WTC11 (cell line): ENCODE data around the gene PCNA. TPM values are rescaled to one million over a fixed set of nuclear protein-coding genes. Genes with fewer than 3 reads are reported as not detected.

ENCODE experiments used
- ATAC-seq: fragments of 200-7000 bp; cut with Tn5 transposase; 2 replicates; pipeline ENCODE4 v1.10.0; 2021; ENCODE audit warnings: mild to moderate bottlenecking, moderate library complexity
- CTCF ChIA-PET: fragments of 300-600 bp; sonication (Branson Sonifier 250); formaldehyde crosslinking; loops from one replicate; lab custom pipeline; 2021; ENCODE audit warnings: antibody characterized with exemption; lab: Charles Lee
- POLR2A ChIA-PET: fragments of 350-600 bp; sonication (Branson Sonifier 250); formaldehyde crosslinking; loops from one replicate; lab custom pipeline; 2021; ENCODE audit warnings: antibody characterized with exemption; lab: Charles Lee
- DNase-seq: peaks from one replicate; pipeline ENCODE4 v3.0.0; 2021; ENCODE audit warnings: low spot score
- H3K27ac Mint-ChIP-seq: 2 replicates; pipeline ENCODE4 v1.8.0; 2021; ENCODE audit warnings: mixed read lengths
- H3K27me3 Mint-ChIP-seq: 2 replicates; pipeline ENCODE4 v1.8.0; 2021; ENCODE audit warnings: low read depth, mild to moderate bottlenecking, moderate library complexity, mixed read lengths
- H3K36me3 Mint-ChIP-seq: 2 replicates; pipeline ENCODE4 v1.8.0; 2021; ENCODE audit warnings: mixed read lengths
- H3K4me1 Mint-ChIP-seq: 2 replicates; pipeline ENCODE4 v1.8.0; 2022; ENCODE audit warnings: mixed read lengths
- H3K4me3 Mint-ChIP-seq: 2 replicates; pipeline ENCODE4 v1.8.0; 2021; ENCODE audit warnings: mild to moderate bottlenecking, moderate library complexity, mixed read lengths
- H3K9me3 Mint-ChIP-seq: 2 replicates; pipeline ENCODE4 v1.8.0; 2021; ENCODE audit warnings: mixed read lengths
- ATF1 ChIP-seq: sonication (generic); formaldehyde crosslinking; IDR thresholded peaks from 2 replicates; pipeline ENCODE4 v1.8.1; 2023; ENCODE audit warnings: mild to moderate bottlenecking, moderate library complexity, missing genetic modification reagents
- CBFB ChIP-seq: sonication (generic); formaldehyde crosslinking; IDR thresholded peaks from 2 replicates; pipeline ENCODE4 v1.8.1; 2022; ENCODE audit warnings: mild to moderate bottlenecking, low read depth, missing genetic modification reagents
- CREM ChIP-seq: sonication (generic); formaldehyde crosslinking; IDR thresholded peaks from 2 replicates; pipeline ENCODE4 v1.8.1; 2022; ENCODE audit warnings: mild to moderate bottlenecking, missing genetic modification reagents, moderate library complexity
- EMX1 ChIP-seq: fragments of 250-450 bp; sonication (Bioruptor Pico); IDR thresholded peaks from 2 replicates; pipeline ENCODE4 v1.8.0; 2021; ENCODE audit warnings: mild to moderate bottlenecking
- GABPB1 ChIP-seq: sonication (generic); formaldehyde crosslinking; IDR thresholded peaks from 2 replicates; pipeline ENCODE4 v1.8.1; 2023; ENCODE audit warnings: mild to moderate bottlenecking, missing genetic modification reagents
- KAT7 ChIP-seq: sonication (generic); formaldehyde crosslinking; IDR thresholded peaks from 2 replicates; pipeline ENCODE4 v1.8.1; 2023; ENCODE audit warnings: missing genetic modification reagents, mild to moderate bottlenecking, borderline replicate concordance
- NR3C1 ChIP-seq: sonication (generic); formaldehyde crosslinking; conservative IDR thresholded peaks from 2 replicates; pipeline ENCODE4 v1.8.1; 2023; ENCODE audit warnings: low read depth, mild to moderate bottlenecking, missing genetic modification reagents
- PRRX2 ChIP-seq: fragments of 250-450 bp; sonication (Bioruptor Pico); IDR thresholded peaks from 2 replicates; pipeline ENCODE4 v1.8.0; 2021; ENCODE audit warnings: mild to moderate bottlenecking
- SMAD4 ChIP-seq: sonication (generic); formaldehyde crosslinking; IDR thresholded peaks from 2 replicates; pipeline ENCODE4 v1.8.0; 2022; ENCODE audit warnings: mild to moderate bottlenecking, missing genetic modification reagents
- ZNF138 ChIP-seq: sonication (generic); formaldehyde crosslinking; conservative IDR thresholded peaks from 2 replicates; pipeline ENCODE4 v1.8.1; 2022; ENCODE audit warnings: mild to moderate bottlenecking, moderate library complexity, missing genetic modification reagents
- ZNF219 ChIP-seq: sonication (generic); formaldehyde crosslinking; IDR thresholded peaks from 2 replicates; pipeline ENCODE4 v1.8.0; 2023; ENCODE audit warnings: missing genetic modification reagents, mild to moderate bottlenecking, borderline replicate concordance
- ZNF416 ChIP-seq: fragments of 250-450 bp; sonication (Bioruptor Pico); IDR thresholded peaks from 2 replicates; pipeline ENCODE4 v1.9.0; 2021; ENCODE audit warnings: mild to moderate bottlenecking, inconsistent platforms
- ZNF423 ChIP-seq: fragments of 250-450 bp; sonication (Bioruptor Pico); IDR thresholded peaks from 2 replicates; pipeline ENCODE4 v2.1.2; 2022; ENCODE audit warnings: mild to moderate bottlenecking, moderate library complexity
- total RNA-seq: library from RNA; stranded (reverse); gene quantifications from 3 replicates; pipeline ENCODE4 v1.2.3, GENCODE V29; 2021
- TF ChIP-seq, protein P1 (sequence below): fragments of 200-600 bp; IDR thresholded peaks from 2 replicates; pipeline ENCODE4 v1.8.0; 2022; ENCODE audit warnings: antibody characterized with exemption
- TF ChIP-seq, protein P2 (sequence below): sonication (generic); formaldehyde crosslinking; IDR thresholded peaks from 2 replicates; pipeline ENCODE4 v1.8.0; 2023; ENCODE audit warnings: missing genetic modification reagents, mild to moderate bottlenecking, borderline replicate concordance
- TF ChIP-seq, protein P3 (sequence below): sonication (generic); formaldehyde crosslinking; conservative IDR thresholded peaks from 2 replicates; pipeline ENCODE4 v1.8.1; 2022; ENCODE audit warnings: mild to moderate bottlenecking, missing genetic modification reagents
- TF ChIP-seq, protein P4 (sequence below): sonication (generic); formaldehyde crosslinking; IDR thresholded peaks from 2 replicates; pipeline ENCODE4 v1.8.1; 2023; ENCODE audit warnings: mild to moderate bottlenecking, missing genetic modification reagents, borderline replicate concordance
- TF ChIP-seq, protein P5 (sequence below): sonication (generic); formaldehyde crosslinking; IDR thresholded peaks from 2 replicates; pipeline ENCODE4 v1.8.0; 2022; ENCODE audit warnings: mild to moderate bottlenecking, missing genetic modification reagents
- TF ChIP-seq, protein P6 (sequence below): sonication (generic); formaldehyde crosslinking; IDR thresholded peaks from 2 replicates; pipeline ENCODE4 v1.8.1; 2023; ENCODE audit warnings: mild to moderate bottlenecking, missing genetic modification reagents

PCNA gene
- total RNA-seq, 1 experiment from 2014 or later: 262 TPM

DNA sequence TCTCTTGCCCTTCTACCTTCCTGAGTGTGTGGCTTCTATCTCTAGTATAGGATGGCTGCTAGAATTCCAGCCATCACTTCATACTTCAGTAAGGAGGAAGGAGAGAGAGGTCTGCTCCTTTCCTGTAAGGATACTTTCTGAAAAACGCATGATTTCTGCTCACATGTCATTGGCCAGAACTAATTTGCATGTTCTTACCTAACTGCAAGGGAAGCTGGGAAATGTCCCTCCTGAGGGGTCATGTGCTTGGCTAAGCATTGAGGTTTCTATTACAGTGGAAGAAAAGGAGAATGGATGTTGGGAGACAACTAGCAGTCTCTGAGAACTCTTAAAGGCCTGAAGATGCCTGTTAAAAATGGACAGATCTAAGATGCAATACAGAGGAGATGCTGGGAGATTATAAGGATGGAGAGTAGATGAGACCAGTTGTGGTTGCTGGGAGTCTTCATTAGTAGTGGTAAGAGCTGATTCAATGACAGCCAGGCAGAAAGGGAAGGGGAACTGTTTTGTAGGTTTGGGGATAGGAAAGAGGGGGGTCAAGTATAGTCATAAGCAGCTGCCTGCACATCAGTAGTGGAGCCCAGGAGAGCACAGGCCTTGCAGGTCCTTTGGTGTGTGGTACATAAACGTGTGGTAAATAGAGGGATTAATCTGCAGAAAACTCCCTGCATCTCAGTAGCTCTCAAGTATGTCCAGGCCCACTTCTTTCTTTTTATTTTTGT lies 27.3 kb upstream of the PCNA start (continued):
- TF ChIP-seq, protein P1, sequence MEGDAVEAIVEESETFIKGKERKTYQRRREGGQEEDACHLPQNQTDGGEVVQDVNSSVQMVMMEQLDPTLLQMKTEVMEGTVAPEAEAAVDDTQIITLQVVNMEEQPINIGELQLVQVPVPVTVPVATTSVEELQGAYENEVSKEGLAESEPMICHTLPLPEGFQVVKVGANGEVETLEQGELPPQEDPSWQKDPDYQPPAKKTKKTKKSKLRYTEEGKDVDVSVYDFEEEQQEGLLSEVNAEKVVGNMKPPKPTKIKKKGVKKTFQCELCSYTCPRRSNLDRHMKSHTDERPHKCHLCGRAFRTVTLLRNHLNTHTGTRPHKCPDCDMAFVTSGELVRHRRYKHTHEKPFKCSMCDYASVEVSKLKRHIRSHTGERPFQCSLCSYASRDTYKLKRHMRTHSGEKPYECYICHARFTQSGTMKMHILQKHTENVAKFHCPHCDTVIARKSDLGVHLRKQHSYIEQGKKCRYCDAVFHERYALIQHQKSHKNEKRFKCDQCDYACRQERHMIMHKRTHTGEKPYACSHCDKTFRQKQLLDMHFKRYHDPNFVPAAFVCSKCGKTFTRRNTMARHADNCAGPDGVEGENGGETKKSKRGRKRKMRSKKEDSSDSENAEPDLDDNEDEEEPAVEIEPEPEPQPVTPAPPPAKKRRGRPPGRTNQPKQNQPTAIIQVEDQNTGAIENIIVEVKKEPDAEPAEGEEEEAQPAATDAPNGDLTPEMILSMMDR: no peak
- TF ChIP-seq ZNF416 (no peak), CREM (CRISPR knock-in tag) (no peak), PRRX2 (CRISPR knock-in tag) (no peak), SMAD4 (CRISPR knock-in tag) (no peak), CBFB (CRISPR knock-in tag) (no peak), ZNF138 (CRISPR knock-in tag) (no peak), NR3C1 (no peak), ZNF423 (no peak)
- TF ChIP-seq, protein P2, sequence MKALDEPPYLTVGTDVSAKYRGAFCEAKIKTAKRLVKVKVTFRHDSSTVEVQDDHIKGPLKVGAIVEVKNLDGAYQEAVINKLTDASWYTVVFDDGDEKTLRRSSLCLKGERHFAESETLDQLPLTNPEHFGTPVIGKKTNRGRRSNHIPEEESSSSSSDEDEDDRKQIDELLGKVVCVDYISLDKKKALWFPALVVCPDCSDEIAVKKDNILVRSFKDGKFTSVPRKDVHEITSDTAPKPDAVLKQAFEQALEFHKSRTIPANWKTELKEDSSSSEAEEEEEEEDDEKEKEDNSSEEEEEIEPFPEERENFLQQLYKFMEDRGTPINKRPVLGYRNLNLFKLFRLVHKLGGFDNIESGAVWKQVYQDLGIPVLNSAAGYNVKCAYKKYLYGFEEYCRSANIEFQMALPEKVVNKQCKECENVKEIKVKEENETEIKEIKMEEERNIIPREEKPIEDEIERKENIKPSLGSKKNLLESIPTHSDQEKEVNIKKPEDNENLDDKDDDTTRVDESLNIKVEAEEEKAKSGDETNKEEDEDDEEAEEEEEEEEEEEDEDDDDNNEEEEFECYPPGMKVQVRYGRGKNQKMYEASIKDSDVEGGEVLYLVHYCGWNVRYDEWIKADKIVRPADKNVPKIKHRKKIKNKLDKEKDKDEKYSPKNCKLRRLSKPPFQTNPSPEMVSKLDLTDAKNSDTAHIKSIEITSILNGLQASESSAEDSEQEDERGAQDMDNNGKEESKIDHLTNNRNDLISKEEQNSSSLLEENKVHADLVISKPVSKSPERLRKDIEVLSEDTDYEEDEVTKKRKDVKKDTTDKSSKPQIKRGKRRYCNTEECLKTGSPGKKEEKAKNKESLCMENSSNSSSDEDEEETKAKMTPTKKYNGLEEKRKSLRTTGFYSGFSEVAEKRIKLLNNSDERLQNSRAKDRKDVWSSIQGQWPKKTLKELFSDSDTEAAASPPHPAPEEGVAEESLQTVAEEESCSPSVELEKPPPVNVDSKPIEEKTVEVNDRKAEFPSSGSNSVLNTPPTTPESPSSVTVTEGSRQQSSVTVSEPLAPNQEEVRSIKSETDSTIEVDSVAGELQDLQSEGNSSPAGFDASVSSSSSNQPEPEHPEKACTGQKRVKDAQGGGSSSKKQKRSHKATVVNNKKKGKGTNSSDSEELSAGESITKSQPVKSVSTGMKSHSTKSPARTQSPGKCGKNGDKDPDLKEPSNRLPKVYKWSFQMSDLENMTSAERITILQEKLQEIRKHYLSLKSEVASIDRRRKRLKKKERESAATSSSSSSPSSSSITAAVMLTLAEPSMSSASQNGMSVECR: no peak
- TF ChIP-seq, protein P3, sequence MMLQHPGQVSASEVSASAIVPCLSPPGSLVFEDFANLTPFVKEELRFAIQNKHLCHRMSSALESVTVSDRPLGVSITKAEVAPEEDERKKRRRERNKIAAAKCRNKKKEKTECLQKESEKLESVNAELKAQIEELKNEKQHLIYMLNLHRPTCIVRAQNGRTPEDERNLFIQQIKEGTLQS: no peak
- TF ChIP-seq, protein P4, sequence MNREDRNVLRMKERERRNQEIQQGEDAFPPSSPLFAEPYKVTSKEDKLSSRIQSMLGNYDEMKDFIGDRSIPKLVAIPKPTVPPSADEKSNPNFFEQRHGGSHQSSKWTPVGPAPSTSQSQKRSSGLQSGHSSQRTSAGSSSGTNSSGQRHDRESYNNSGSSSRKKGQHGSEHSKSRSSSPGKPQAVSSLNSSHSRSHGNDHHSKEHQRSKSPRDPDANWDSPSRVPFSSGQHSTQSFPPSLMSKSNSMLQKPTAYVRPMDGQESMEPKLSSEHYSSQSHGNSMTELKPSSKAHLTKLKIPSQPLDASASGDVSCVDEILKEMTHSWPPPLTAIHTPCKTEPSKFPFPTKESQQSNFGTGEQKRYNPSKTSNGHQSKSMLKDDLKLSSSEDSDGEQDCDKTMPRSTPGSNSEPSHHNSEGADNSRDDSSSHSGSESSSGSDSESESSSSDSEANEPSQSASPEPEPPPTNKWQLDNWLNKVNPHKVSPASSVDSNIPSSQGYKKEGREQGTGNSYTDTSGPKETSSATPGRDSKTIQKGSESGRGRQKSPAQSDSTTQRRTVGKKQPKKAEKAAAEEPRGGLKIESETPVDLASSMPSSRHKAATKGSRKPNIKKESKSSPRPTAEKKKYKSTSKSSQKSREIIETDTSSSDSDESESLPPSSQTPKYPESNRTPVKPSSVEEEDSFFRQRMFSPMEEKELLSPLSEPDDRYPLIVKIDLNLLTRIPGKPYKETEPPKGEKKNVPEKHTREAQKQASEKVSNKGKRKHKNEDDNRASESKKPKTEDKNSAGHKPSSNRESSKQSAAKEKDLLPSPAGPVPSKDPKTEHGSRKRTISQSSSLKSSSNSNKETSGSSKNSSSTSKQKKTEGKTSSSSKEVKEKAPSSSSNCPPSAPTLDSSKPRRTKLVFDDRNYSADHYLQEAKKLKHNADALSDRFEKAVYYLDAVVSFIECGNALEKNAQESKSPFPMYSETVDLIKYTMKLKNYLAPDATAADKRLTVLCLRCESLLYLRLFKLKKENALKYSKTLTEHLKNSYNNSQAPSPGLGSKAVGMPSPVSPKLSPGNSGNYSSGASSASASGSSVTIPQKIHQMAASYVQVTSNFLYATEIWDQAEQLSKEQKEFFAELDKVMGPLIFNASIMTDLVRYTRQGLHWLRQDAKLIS: no peak
- TF ChIP-seq, protein P5, sequence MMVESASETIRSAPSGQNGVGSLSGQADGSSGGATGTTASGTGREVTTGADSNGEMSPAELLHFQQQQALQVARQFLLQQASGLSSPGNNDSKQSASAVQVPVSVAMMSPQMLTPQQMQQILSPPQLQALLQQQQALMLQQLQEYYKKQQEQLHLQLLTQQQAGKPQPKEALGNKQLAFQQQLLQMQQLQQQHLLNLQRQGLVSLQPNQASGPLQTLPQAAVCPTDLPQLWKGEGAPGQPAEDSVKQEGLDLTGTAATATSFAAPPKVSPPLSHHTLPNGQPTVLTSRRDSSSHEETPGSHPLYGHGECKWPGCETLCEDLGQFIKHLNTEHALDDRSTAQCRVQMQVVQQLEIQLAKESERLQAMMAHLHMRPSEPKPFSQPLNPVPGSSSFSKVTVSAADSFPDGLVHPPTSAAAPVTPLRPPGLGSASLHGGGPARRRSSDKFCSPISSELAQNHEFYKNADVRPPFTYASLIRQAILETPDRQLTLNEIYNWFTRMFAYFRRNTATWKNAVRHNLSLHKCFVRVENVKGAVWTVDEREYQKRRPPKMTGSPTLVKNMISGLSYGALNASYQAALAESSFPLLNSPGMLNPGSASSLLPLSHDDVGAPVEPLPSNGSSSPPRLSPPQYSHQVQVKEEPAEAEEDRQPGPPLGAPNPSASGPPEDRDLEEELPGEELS: no peak

DNA sequence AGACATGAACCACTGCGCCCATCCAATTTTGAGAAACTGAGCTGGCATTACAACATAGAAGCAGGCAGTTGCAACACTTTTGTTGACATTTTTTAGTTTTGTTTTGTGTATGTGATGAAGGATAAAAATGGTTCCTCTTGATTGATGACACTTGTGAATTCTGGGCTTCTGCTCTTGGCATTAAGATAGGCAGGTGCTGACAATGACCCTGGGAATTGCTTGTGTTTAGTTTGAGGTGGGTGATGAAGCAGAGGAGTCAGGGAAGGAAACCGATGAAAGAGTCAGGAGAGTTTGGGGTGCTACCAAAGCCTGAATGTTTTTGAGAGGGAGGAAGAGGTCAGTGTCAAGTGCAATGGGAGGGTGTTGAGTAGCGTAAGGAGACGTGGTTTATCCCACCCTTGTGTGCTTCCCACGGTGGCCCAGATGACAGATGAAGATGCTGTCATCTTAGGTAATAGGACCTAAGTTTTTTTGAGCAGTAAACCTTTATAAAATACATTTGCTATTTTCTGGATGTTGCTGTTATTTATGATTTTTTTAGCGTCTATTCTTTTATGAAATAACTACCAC lies 26.4 kb upstream of the PCNA start:
- H3K4me1 Mint-ChIP-seq: peaks cover 11% of the 10 kb centered on the region
- H3K27me3 Mint-ChIP-seq: no peaks in the 10 kb centered on the region
- ATAC-seq (no peak), DNase-seq (no peak)
- H3K9me3 Mint-ChIP-seq: no peaks in the 10 kb centered on the region
- CTCF ChIA-PET: interaction anchor here (1.3 to 3.0 kb wide), 2 partner anchors 20 to 46 kb away, joined by 4 to 13 read pairs; partner anchors contain the start of gene CDS2
- H3K4me3 Mint-ChIP-seq: no peak overlapping the region
- H3K36me3 Mint-ChIP-seq: no peaks in the 10 kb centered on the region
- POLR2A ChIA-PET: no interaction called here
- no peak overlapping the region for H3K27ac Mint-ChIP-seq
- TF ChIP-seq NR3C1 (no peak), GABPB1 (0 out of 2 replicates have a peak, but pooled peaks have one; percentile 37), ZNF219 (CRISPR knock-in tag) (no peak), KAT7 (CRISPR knock-in tag) (no peak), EMX1 (CRISPR knock-in tag) (no peak), ATF1 (CRISPR knock-in tag) (no peak)
- TF ChIP-seq, protein P6, sequence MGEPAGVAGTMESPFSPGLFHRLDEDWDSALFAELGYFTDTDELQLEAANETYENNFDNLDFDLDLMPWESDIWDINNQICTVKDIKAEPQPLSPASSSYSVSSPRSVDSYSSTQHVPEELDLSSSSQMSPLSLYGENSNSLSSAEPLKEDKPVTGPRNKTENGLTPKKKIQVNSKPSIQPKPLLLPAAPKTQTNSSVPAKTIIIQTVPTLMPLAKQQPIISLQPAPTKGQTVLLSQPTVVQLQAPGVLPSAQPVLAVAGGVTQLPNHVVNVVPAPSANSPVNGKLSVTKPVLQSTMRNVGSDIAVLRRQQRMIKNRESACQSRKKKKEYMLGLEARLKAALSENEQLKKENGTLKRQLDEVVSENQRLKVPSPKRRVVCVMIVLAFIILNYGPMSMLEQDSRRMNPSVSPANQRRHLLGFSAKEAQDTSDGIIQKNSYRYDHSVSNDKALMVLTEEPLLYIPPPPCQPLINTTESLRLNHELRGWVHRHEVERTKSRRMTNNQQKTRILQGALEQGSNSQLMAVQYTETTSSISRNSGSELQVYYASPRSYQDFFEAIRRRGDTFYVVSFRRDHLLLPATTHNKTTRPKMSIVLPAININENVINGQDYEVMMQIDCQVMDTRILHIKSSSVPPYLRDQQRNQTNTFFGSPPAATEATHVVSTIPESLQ (CRISPR knock-in tag): no peak
